ENCODE results near the gene PPP2R3C. TPM values are rescaled to one million over a fixed set of nuclear protein-coding genes. Genes with fewer than 3 reads are reported as not detected.

Gene PPP2R3C
- total and polyA plus RNA-seq, 9 donors = 16.8 to 39.7 (median 26.8) TPM

DNA sequence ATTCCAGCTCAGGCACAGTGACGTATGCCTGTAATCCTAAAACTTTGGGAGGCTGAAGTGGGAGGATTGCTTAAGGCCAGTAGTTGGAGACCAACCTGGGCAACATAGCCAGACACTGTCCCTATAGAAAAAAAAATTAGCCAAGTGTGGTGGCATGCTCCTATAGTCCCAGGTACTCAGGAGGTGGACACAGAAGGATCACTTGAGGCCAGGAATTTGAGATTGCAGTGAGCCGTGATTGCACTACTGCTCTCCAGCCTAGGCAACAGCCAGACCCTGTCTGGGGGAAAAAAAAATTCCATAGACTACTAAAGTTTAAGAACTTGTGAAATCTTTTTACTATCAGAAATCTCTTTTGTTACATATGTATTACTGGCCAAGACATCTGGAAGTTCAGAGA, 69.2 kb downstream of the PPP2R3C start:
- 93 to 95% (median 93%) methylated on average over 2 of the region's 2 CpGs for WGBS, 3 donors
- DNase-seq = no peak
- Histone ChIP-seq H3K4me1 (ENCODE audit: insufficient read depth) (no peaks in the 10 kb centered on the region), H3K9me3 (no peaks in the 10 kb centered on the region), H3K4me3 (no peak overlapping the region), H3K27ac (no peak overlapping the region), H3K27me3 (no peaks in the 10 kb centered on the region), H3K36me3 (no peaks in the 10 kb centered on the region)
- intact Hi-C loops (cut with DNase I) = no loop called here
- TF ChIP-seq POLR2A (IDR thresholded peaks at IDR 0.05) (no peak), EP300 (IDR thresholded peaks at IDR 0.05) (no peak)
- TF ChIP-seq, protein P1, sequence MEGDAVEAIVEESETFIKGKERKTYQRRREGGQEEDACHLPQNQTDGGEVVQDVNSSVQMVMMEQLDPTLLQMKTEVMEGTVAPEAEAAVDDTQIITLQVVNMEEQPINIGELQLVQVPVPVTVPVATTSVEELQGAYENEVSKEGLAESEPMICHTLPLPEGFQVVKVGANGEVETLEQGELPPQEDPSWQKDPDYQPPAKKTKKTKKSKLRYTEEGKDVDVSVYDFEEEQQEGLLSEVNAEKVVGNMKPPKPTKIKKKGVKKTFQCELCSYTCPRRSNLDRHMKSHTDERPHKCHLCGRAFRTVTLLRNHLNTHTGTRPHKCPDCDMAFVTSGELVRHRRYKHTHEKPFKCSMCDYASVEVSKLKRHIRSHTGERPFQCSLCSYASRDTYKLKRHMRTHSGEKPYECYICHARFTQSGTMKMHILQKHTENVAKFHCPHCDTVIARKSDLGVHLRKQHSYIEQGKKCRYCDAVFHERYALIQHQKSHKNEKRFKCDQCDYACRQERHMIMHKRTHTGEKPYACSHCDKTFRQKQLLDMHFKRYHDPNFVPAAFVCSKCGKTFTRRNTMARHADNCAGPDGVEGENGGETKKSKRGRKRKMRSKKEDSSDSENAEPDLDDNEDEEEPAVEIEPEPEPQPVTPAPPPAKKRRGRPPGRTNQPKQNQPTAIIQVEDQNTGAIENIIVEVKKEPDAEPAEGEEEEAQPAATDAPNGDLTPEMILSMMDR (IDR thresholded peaks at IDR 0.05) = no peak

DNA sequence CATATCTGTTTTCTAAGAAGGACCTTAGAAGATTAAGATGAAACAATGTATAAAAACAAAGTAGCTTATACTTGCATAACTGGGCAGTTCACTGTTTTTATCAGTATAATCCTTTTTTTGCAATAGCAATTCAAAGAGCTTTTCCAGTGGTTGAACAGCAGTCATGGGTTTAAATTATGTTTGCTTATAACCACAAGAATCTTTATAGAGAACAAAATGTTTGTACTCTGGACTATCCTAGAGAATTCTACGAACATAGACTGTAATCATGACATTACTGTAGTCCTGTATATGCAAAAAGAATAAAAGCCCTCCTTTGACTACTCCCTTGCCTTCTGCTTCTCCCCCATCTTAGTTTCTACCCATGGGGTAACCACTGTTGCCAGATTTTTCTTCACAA, 70.0 kb downstream of the PPP2R3C start:
- H3K4me3 ChIP-seq = no peak overlapping the region
- no peak overlapping the region for H3K27ac ChIP-seq
- H3K9me3 ChIP-seq = no peaks in the 10 kb centered on the region
- no peaks in the 10 kb centered on the region for H3K4me1 ChIP-seq (ENCODE audit: insufficient read depth)
- no peak for DNase-seq
- WGBS, 3 donors = 56 to 81% (median 80%) methylated on average over 1 of the region's 1 CpG
- no peaks in the 10 kb centered on the region for H3K36me3 ChIP-seq
- intact Hi-C loops (cut with DNase I) = no loop called here
- H3K27me3 ChIP-seq = no peaks in the 10 kb centered on the region
- TF ChIP-seq, protein P1 (IDR thresholded peaks at IDR 0.05) = no peak
- TF ChIP-seq POLR2A (IDR thresholded peaks at IDR 0.05) (no peak), EP300 (IDR thresholded peaks at IDR 0.05) (no peak)

DNA sequence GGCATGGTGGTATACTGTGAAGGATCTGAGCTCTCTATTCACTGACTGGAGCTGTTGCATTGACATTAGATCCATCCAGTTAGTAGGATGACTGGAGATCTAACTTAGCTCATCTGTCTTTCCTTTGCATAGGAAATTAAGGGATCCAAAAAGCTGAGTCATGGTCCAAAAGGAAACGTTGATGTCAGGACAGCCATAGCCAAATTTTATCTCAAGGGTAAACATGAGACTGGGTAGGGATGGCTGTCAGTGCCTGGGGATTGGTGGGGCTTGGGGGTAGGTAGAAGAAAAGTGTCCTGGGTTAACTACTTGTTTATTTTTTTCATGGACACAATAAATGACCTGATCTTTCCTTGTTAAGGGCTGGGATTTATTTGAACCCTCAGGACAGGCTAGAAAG, 71.1 kb downstream of the PPP2R3C start:
- H3K9me3 ChIP-seq = no peaks in the 10 kb centered on the region
- no peak for DNase-seq
- no peak overlapping the region for H3K4me3 ChIP-seq
- no peaks in the 10 kb centered on the region for H3K36me3 ChIP-seq
- intact Hi-C loops (cut with DNase I) = no loop called here
- WGBS, 3 donors = 2 to 9% (median 3%) methylated on average over 1 of the region's 1 CpG
- H3K27ac ChIP-seq = no peak overlapping the region
- no peaks in the 10 kb centered on the region for H3K4me1 ChIP-seq (ENCODE audit: insufficient read depth)
- no peaks in the 10 kb centered on the region for H3K27me3 ChIP-seq
- no peak for TF ChIP-seq POLR2A (IDR thresholded peaks at IDR 0.05)
- TF ChIP-seq, protein P1 (IDR thresholded peaks at IDR 0.05) = no peak
- TF ChIP-seq EP300 (IDR thresholded peaks at IDR 0.05) = no peak

DNA sequence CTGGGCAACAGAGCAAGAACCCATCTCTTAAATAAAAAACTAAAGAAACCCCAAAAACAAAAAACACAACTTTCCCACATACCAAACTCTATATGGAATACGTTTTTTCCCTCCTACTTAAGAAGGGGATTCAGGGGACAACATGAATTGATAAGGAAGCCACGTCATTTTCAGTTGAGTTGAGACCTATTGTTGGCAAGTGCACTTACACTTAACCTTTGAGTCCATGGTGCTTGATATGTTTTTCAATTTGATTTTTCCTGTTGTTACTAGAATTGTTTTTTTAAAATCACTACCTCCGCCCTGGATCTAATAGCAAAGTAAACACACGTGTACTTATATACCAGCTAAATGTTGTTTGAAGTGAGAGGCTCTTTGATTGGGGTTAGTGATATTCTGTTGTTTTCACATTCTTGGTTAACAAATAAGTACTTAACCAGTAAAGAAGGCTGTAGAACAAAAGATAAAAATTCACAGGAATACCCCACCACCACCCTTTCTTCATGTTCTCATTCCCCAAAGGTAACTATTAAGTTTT, 73.7 kb downstream of the PPP2R3C start:
- H3K4me3 ChIP-seq = no peak overlapping the region
- no peaks in the 10 kb centered on the region for H3K36me3 ChIP-seq
- no peaks in the 10 kb centered on the region for H3K27me3 ChIP-seq
- no peak overlapping the region for H3K27ac ChIP-seq
- TF ChIP-seq POLR2A (IDR thresholded peaks at IDR 0.05) (no peak), EP300 (IDR thresholded peaks at IDR 0.05) (no peak)
- TF ChIP-seq, protein P1 (IDR thresholded peaks at IDR 0.05) = no peak
- 79 to 84% (median 84%) methylated on average over 4 of the region's 4 CpGs for WGBS, 3 donors
- no peak for DNase-seq
- H3K9me3 ChIP-seq = no peaks in the 10 kb centered on the region
- no peaks in the 10 kb centered on the region for H3K4me1 ChIP-seq (ENCODE audit: insufficient read depth)
- intact Hi-C loops (cut with DNase I) = loop anchor here in 2 of 4 donors (5.0 to 10.0 kb wide), 2 partner anchors 66 to 367 kb away; partner anchors contain the start of gene SRP54 (in 1 of the 2)
